GM12872 (cell line): ENCODE data around the gene STK32B.

ENCODE experiments used
- TF ChIP-seq, protein P1 (sequence below): IDR thresholded peaks from 3 replicates; pipeline ENCODE4 v1.5.1; 2011; ENCODE audit warnings: low read depth, mild to moderate bottlenecking, low read length, moderate library complexity; ENCODE audit not compliant: insufficient read depth

Gene STK32B

DNA sequence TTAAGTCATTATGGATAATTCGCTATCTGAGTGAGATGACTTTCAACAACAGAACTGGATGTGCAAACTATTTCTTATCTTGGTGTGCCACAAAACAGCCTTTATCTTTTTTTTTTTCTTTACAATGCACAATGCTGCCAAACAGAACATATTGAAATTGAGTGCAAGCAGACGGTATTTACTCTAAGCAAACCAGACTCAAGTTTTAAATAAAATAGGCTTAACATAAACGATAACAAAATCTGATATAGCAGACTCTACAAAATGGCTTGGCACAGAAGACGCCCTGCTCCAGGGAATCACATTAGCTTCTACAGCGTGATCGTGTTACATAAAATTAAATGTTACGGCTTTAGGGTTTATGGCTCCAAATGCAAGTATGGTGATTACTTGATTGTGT is 9.6 kb upstream of the STK32B start:
- TF ChIP-seq, protein P1, sequence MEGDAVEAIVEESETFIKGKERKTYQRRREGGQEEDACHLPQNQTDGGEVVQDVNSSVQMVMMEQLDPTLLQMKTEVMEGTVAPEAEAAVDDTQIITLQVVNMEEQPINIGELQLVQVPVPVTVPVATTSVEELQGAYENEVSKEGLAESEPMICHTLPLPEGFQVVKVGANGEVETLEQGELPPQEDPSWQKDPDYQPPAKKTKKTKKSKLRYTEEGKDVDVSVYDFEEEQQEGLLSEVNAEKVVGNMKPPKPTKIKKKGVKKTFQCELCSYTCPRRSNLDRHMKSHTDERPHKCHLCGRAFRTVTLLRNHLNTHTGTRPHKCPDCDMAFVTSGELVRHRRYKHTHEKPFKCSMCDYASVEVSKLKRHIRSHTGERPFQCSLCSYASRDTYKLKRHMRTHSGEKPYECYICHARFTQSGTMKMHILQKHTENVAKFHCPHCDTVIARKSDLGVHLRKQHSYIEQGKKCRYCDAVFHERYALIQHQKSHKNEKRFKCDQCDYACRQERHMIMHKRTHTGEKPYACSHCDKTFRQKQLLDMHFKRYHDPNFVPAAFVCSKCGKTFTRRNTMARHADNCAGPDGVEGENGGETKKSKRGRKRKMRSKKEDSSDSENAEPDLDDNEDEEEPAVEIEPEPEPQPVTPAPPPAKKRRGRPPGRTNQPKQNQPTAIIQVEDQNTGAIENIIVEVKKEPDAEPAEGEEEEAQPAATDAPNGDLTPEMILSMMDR: no peak

- TF ChIP-seq, protein P1: no peak
These were observed 7.7 kb upstream of the STK32B start for GRCh38 chr4:5043579-5043978.

DNA sequence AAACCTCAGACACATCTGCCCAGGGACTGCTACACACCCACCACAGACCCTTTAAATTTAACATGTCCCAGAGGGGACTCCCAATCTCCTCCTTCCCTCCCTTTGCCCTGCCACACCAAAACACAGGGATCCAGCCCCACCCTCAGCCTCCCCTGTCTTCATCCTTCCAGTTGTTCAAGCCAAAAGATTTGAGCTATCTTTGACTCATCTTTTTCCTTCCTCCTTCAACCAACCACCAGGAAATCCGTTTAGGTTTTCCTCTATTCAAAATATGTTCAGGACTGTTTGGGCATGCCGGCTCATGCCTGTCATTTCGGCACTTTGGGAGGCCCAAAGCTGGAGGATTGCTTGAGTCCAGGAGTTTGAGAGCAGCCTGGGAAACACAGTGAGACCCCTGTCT is 6.9 kb upstream of the STK32B start:
- TF ChIP-seq, protein P1: no peak

DNA sequence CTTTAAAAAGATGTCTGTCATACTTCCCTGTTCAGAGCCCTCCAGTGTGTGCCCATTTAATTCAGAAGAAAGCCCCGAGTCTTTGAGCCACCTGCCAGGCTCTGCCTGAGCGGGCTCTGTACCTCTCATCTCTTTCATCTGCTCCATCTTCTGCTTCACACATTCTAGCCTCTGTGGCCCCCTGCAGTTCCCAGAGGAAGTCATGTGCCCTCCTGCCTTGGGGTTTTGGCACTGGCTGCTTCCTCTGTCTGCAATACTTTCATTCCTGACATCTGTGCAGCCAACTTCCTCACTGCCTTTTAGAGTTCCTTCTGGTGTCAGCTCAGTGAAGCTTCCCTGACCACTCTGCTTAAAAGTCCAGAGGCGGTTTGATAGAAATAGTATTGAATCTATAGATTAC is 6.2 kb upstream of the STK32B start:
- TF ChIP-seq, protein P1: no peak

DNA sequence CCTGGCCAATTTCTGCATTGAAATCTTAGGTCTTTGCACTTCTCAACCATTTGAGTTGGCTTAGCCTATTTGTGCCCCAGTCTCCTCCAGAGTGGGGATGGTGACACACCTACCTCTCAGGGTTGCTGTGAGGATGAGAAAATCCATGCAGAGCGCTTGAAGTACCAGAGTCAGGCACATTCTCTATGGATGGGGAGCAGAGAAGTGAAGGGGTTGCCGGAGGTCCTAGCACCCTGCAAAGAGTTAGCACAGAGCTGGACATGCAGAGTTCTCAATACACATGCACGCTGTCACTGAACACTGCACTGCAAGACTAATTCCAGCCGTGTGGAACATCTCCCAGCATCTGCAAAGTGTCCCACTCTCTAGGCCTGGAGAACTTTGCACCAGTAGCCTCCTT is 2.6 kb upstream of the STK32B start:
- TF ChIP-seq, protein P1: no peak

DNA sequence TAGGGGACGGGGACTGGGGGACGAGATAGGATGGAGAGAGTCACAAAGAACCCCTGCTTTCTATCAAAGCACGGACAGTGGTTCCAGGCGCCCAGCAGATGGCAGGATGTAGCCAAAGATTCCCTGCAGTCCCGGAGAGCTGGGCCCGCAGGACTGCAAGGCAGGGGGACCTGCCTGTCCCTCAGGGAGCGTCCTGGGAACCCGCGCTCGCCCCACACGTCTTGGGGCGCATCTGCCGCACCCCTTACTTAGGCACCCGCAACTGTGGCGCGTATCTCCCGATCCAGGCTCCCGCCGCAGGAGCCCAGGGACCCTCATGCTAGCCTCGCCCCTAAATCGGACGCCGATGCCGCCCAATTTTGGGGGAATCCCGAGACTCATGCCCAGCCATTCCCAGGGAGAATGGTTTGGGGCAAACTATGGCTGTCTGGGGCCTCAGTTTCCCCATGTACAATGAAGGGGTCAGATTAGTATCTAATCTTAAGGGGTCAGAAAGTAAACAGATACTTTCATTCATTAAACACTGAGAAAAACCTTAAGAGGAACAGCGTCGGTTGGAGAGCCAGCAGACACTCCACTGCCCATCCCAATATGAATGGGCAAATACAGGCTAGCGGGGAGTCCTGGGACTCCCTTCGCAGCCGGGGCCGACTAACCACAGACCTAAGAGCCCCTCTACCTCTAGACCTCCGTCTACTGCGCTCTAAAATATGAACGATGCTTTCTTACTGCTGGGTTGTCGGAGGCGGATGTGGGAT is 581 bp upstream of the STK32B start:
- TF ChIP-seq, protein P1: peak; percentile 52

DNA sequence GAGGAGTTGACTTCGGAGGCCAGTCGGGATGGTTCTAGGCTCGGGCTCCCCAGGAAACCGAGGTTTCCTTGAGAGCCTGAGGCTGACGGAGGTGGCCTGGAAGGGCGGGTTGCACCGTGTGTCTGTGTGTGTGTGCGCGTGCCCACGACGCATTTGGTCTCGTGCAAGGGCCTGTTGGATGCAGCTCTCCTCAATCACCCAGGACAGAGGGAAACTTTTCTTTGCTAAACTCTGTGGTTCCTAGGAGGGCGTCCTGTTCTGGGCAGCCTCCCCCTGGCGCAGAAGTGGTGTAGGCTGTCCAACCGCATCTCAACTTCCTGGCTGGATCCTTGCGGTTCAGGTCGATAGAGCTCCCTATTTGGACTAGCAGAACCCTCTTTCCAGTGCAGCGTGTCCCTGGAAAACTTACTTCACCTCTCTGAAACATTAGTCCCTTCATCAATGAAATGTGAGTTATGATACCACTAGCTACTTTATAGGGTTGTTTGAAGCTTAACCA is 973 bp downstream of the STK32B start:
- TF ChIP-seq, protein P1: no peak
